Measurements from ENCODE around the gene FCRLB.

Gene FCRLB

GRCh38 chr1:161749509-161750407 is 28.4 kb downstream of the FCRLB start, which contains the start of gene DUSP12 (continued):
- TF ChIP-seq, protein P1, sequence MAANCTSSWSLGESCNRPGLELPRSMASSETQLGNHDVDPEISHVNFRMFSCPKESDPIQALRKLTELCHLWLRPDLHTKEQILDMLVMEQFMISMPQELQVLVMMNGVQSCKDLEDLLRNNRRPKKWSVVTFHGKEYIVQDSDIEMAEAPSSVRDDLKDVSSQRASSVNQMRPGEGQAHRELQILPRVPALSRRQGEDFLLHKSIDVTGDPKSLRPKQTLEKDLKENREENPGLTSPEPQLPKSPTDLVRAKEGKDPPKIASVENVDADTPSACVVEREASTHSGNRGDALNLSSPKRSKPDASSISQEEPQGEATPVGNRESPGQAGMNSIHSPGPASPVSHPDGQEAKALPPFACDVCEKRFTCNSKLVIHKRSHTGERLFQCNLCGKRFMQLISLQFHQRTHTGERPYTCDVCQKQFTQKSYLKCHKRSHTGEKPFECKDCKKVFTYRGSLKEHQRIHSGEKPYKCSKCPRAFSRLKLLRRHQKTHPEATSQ (tag by site-specific recombination; IDR thresholded peaks at IDR 0.05) = peak; percentile 88
- TF ChIP-seq SCRT2 (tag by site-specific recombination; IDR thresholded peaks at IDR 0.05) = peak; percentile 15; the same call in 1 of the 2 replicates
- 0 out of 2 replicates have a peak, but pooled peaks have one; percentile 35 for TF ChIP-seq ZNF513 (tag by site-specific recombination; IDR thresholded peaks at IDR 0.05)
- TF ChIP-seq, protein P2, sequence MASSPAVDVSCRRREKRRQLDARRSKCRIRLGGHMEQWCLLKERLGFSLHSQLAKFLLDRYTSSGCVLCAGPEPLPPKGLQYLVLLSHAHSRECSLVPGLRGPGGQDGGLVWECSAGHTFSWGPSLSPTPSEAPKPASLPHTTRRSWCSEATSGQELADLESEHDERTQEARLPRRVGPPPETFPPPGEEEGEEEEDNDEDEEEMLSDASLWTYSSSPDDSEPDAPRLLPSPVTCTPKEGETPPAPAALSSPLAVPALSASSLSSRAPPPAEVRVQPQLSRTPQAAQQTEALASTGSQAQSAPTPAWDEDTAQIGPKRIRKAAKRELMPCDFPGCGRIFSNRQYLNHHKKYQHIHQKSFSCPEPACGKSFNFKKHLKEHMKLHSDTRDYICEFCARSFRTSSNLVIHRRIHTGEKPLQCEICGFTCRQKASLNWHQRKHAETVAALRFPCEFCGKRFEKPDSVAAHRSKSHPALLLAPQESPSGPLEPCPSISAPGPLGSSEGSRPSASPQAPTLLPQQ (tag by site-specific recombination; IDR thresholded peaks at IDR 0.05) = peak; percentile 80
- TF ChIP-seq ZNF777 (tag by site-specific recombination; IDR thresholded peaks at IDR 0.05; ENCODE audit: borderline replicate concordance) = peak; percentile 88; the same call in 1 of the 2 replicates
- TF ChIP-seq ZNF335 (tag by site-specific recombination; conservative IDR thresholded peaks at IDR 0.05) = peak; percentile 95

GRCh38 chr1:161763522-161764098 is 42.3 kb downstream of the FCRLB start:
- H3K4me1 ChIP-seq (ENCODE audit: control insufficient read depth, insufficient read depth, low read length) = no peaks in the 10 kb centered on the region
- ChIA-PET CTCF (interaction anchor here (0.9 to 2.0 kb wide), 6 partner anchors 10 to 276 kb away, joined by 3 to 14 read pairs (median 3); partner anchors contain the start of gene DUSP12), POLR2A (interaction anchor here (0.6 to 2.0 kb wide), 2 partner anchors 14 to 151 kb away, joined by 6 to 7 read pairs; partner anchors contain the start of gene DUSP12)
- H3K9me3 ChIP-seq (ENCODE audit: control insufficient read depth, insufficient read depth, low read depth, low read length) = no peaks in the 10 kb centered on the region
- H3K27ac ChIP-seq (ENCODE audit: extremely low read depth, low read depth, low read length) = no peak overlapping the region
- 0 out of 2 replicates have a peak, but pooled peaks have one; percentile 12 for TF ChIP-seq ZEB2 (tag by site-specific recombination; IDR thresholded peaks at IDR 0.05)
- no peak for TF ChIP-seq MZF1 (tag by site-specific recombination; IDR thresholded peaks at IDR 0.05; ENCODE audit: borderline replicate concordance)
- no peak for TF ChIP-seq REPIN1 (tag by site-specific recombination; IDR thresholded peaks at IDR 0.05; ENCODE audit: low read depth)
- no peak for TF ChIP-seq ZNF768 (tag by site-specific recombination; IDR thresholded peaks at IDR 0.05)
- H3K4me3 ChIP-seq (ENCODE audit: low read depth, low read length) = no peak overlapping the region
- H3K36me3 ChIP-seq (ENCODE audit: control insufficient read depth in 2 of 2, insufficient read depth in 1 of 2, low read length in 2 of 2) = peaks cover 1 to 3% of the 10 kb centered on the region in 2 experiments; a peak in 2 of 3 replicates

DNA sequence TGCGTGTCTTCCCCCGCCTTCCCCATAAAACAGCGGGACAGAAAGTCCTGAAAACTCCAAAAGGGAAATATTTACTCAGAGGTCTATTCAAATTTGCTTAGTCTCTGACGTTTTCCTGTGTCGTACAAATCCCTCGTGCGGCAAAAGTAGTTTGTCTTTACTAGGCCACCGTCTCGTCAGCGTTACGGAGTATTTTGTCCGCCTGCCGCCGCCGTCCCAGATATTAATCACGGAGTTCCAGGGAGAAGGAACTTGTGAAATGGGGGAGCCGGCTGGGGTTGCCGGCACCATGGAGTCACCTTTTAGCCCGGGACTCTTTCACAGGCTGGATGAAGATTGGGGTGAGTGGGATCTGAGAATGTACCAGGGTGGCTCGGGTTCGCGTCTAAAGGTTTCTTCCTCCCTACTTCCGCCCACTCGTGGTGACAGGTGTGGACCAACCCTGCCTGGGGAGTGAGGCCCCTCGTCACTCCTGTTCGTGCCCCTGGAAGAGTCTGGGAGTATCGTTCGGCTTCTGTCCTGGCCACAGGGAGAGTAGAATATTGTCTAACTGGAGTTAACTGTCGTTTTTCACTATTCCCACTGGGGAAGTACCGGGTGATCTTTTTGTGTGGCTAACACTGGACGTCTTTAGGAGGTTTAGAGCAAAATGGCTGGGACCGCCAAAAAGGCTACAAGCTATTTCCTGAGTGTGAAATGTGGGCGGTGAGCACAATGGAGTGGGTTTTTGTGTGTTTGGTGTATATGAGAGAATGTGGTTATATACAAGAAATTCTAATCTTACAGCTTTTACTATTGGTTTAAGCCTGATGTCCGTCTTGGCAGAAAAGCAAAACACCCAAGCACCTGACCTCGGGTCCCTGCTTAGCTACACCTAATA is 45.0 kb downstream of the FCRLB start, which contains the start of gene ATF6:
Gene ATF6, plus strand, starts transcription at position 219 of the 880 bp plus-strand sequence. Its CDS starts 41 bp downstream, at position 260.
- no peaks in the 10 kb centered on the region for H3K4me1 ChIP-seq (ENCODE audit: control insufficient read depth, insufficient read depth, low read length)
- peak within 1 kb of the TSS; percentile 91 for H3K4me3 ChIP-seq (ENCODE audit: low read depth, low read length)
- POLR2A ChIA-PET = no interaction called here
- no peaks in the 10 kb centered on the region for H3K9me3 ChIP-seq (ENCODE audit: control insufficient read depth, insufficient read depth, low read depth, low read length)
- no peaks in the 10 kb centered on the region; a peak in 1 of 3 replicates for H3K36me3 ChIP-seq (ENCODE audit: control insufficient read depth in 2 of 2, insufficient read depth in 1 of 2, low read length in 2 of 2)
- H3K27ac ChIP-seq (ENCODE audit: extremely low read depth, low read depth, low read length) = peak within 1 kb of the TSS; percentile 64
- CTCF ChIA-PET = interaction anchor here (1.0 kb wide), 1 partner anchor 258 kb away, joined by 3 read pairs; no protein-coding TSS in a partner anchor
- TF ChIP-seq, protein P3, sequence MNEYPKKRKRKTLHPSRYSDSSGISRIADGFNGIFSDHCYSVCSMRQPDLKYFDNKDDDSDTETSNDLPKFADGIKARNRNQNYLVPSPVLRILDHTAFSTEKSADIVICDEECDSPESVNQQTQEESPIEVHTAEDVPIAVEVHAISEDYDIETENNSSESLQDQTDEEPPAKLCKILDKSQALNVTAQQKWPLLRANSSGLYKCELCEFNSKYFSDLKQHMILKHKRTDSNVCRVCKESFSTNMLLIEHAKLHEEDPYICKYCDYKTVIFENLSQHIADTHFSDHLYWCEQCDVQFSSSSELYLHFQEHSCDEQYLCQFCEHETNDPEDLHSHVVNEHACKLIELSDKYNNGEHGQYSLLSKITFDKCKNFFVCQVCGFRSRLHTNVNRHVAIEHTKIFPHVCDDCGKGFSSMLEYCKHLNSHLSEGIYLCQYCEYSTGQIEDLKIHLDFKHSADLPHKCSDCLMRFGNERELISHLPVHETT (tag by site-specific recombination; IDR thresholded peaks at IDR 0.05) = peak; percentile 76
- TF ChIP-seq ZNF621 (tag by site-specific recombination; IDR thresholded peaks at IDR 0.05) (no peak), ZNF366 (tag by site-specific recombination; conservative IDR thresholded peaks at IDR 0.05) (peak; percentile 75), ZSCAN30 (tag by site-specific recombination; IDR thresholded peaks at IDR 0.05) (peak; percentile 71; the same call in 1 of the 2 replicates), ZFP41 (tag by site-specific recombination; IDR thresholded peaks at IDR 0.05; ENCODE audit: borderline replicate concordance) (no peak), ZNF292 (tag by site-specific recombination; IDR thresholded peaks at IDR 0.05; ENCODE audit: borderline replicate concordance, low read depth) (no peak), ZNF404 (tag by site-specific recombination; IDR thresholded peaks at IDR 0.05) (no peak)

Measured in HEK293 (cell line).